H1 (cell line): ENCODE measurements around the gene CREB3L4. TPM values are rescaled to one million over a fixed set of nuclear protein-coding genes. Genes with fewer than 3 reads are reported as not detected.

Experiments used
- BCL11A ChIP-seq, 2 experiments: IDR thresholded peaks; one replicate each; pipeline ENCODE4 v1.6.1; 2011; ENCODE audit warnings: low read depth in 2 of 2, low read length in 2 of 2, mild to moderate bottlenecking in 2 of 2
- CHD7 ChIP-seq: fragments of 300-600 bp; sonication (generic); IDR thresholded peaks from 2 replicates; pipeline ENCODE4 v1.7.1; 2012; ENCODE audit warnings: low read length, moderate library complexity, mild to moderate bottlenecking, inconsistent platforms; ENCODE audit not compliant: insufficient replicate concordance
- FOSL1 ChIP-seq: IDR thresholded peaks from 2 replicates; pipeline ENCODE4 v1.6.1; 2011; ENCODE audit warnings: mild to moderate bottlenecking, low read depth, low read length, moderate library complexity; ENCODE audit not compliant: insufficient read depth
- HDAC6 ChIP-seq: IDR thresholded peaks from one replicate; pipeline ENCODE4 v1.7.1; 2012; ENCODE audit warnings: low read depth, mild to moderate bottlenecking, inconsistent platforms, low read length, moderate library complexity
- POU5F1 ChIP-seq: IDR thresholded peaks from 2 replicates; pipeline ENCODE4 v1.6.1; 2011; ENCODE audit warnings: low read depth, mild to moderate bottlenecking, low read length, moderate library complexity
- SIN3A ChIP-seq, 2 experiments: IDR thresholded peaks in 1 of 2; conservative IDR thresholded peaks in 1 of 2; 2 replicates each; pipeline ENCODE4 v1.6.1; 2011 to 2012; ENCODE audit warnings: low read length in 2 of 2, improper control_type of control experiment in 1 of 2, low read depth in 1 of 2, mild to moderate bottlenecking in 1 of 2
- TAF1 ChIP-seq: IDR thresholded peaks from 2 replicates; pipeline ENCODE4 v1.6.1; 2011; ENCODE audit warnings: mild to moderate bottlenecking, low read depth, low read length
- ZNF274 ChIP-seq: IDR thresholded peaks from 2 replicates; pipeline ENCODE4 v1.7.0; 2012; ENCODE audit warnings: low read length, borderline replicate concordance; ENCODE audit errors: extremely low read depth
- polyA plus RNA-seq, 7 experiments: library from polyadenylated mRNA; depleted of rRNA in 3 of 7; stranded (reverse) in 5 of 7; unstranded in 2 of 7; fragments of >200 nt in 5 of 7; fragments of 200-250 nt in 2 of 7; gene quantifications; 1 replicate in 5 of 7; 2 replicates in 1 of 7; 4 replicates in 1 of 7; pipeline versions ENCODE4 v1.2.1 to v1.2.3, GENCODE V29; 2011 to 2013; ENCODE audit warnings: missing spikeins in 2 of 7, mixed read lengths in 2 of 7
- total RNA-seq: library from RNA; stranded (reverse); fragmentation: NEBNext Ultra II Directional; extraction: Animal tissue kit (Norgen Biotek cat#: 25700); gene quantifications from 2 replicates; pipeline ENCODE4 v1.2.1, GENCODE V29; 2021

The CREB3L4 gene
- total and polyA plus RNA-seq, 2 of the 8 experiments (the other 6 are each of a cell fraction or from before 2014, with no cell fraction given), result 34.4 to 54.0 TPM

GRCh38 chr1:153933955-153934354 is 33.7 kb upstream of the CREB3L4 start (continued):
- TF ChIP-seq CHD7 (no peak), TAF1 (no peak), SIN3A (conservative IDR thresholded peaks at IDR 0.05 in 1 of 2, IDR thresholded peaks at IDR 0.05 in 1 of 2; ENCODE audit: low read depth in 1 of 2, low read length in 2 of 2) (no peak), HDAC6 (no peak), ZNF274 (no peak), FOSL1 (no peak), BCL11A (IDR thresholded peaks at IDR 0.05; ENCODE audit: low read depth in 2 of 2, low read length in 2 of 2) (no peak), POU5F1 (no peak)
